Keratinocyte (primary cell): ENCODE data around the gene ATP2C1. TPM values are rescaled to one million over a fixed set of nuclear protein-coding genes. Genes with fewer than 3 reads are reported as not detected.

Experiments used
- DNase-seq: peaks from one replicate; pipeline ENCODE4 v3.0.0-alpha.2; 2011; ENCODE audit warnings: low read depth, missing footprints, low spot score
- FAIRE-seq: peaks from 2 replicates; lab custom pipeline; 2011; peaks lifted over from hg19 to GRCh38; lab: Jason Lieb, UNC
- H2AFZ ChIP-seq: 2 replicates; pipeline ENCODE4 v1.6.0; 2012; ENCODE audit warnings: low read length, control low read depth, inconsistent platforms; ENCODE audit not compliant: control insufficient read depth
- H3K27ac ChIP-seq: 2 replicates; pipeline ENCODE4 v1.5.1; 2011; ENCODE audit warnings: low read length; ENCODE audit not compliant: control insufficient read depth, insufficient read depth
- H3K27me3 ChIP-seq: 3 replicates; pipeline ENCODE4 v1.6.0; 2011; ENCODE audit warnings: low read length; ENCODE audit not compliant: control insufficient read depth, insufficient read depth; ENCODE audit errors: extremely low read depth
- H3K36me3 ChIP-seq, 2 experiments: 2 replicates in 1 of 2; 3 replicates in 1 of 2; pipeline ENCODE4 v1.5.1; 2011; ENCODE audit warnings: low read length in 2 of 2, mild to moderate bottlenecking in 1 of 2; ENCODE audit not compliant: control insufficient read depth in 2 of 2, insufficient read depth in 2 of 2; ENCODE audit errors: extremely low read depth in 1 of 2
- H3K4me1 ChIP-seq: 3 replicates; pipeline ENCODE4 v1.5.1; 2011; ENCODE audit warnings: low read length; ENCODE audit not compliant: control insufficient read depth, insufficient read depth; ENCODE audit errors: extremely low read depth
- H3K4me2 ChIP-seq: 3 replicates; pipeline ENCODE4 v1.6.0; 2011; ENCODE audit warnings: low read depth, low read length; ENCODE audit not compliant: control insufficient read depth, insufficient read depth; ENCODE audit errors: extremely low read depth
- H3K4me3 ChIP-seq, 3 experiments: fragments of 200-600 bp in 1 of 3; sonication (generic) in 1 of 3; 2 replicates in 2 of 3; 3 replicates in 1 of 3; pipeline ENCODE4 v1.5.1; 2011 to 2016; ENCODE audit warnings: low read length in 3 of 3, mild to moderate bottlenecking in 3 of 3, control low read depth in 2 of 3, inconsistent platforms in 1 of 3, low read depth in 1 of 3, mixed read lengths in 1 of 3, mixed run types in 1 of 3, moderate library complexity in 1 of 3; ENCODE audit not compliant: control insufficient read depth in 2 of 3, insufficient read depth in 2 of 3; ENCODE audit errors: extremely low read depth in 1 of 3
- H3K79me2 ChIP-seq: 2 replicates; pipeline ENCODE4 v1.6.0; 2012; ENCODE audit warnings: low read length; ENCODE audit not compliant: control insufficient read depth, insufficient read depth
- H3K9ac ChIP-seq: 3 replicates; pipeline ENCODE4 v1.6.0; 2011; ENCODE audit warnings: low read length; ENCODE audit not compliant: control insufficient read depth, insufficient read depth; ENCODE audit errors: extremely low read depth
- H3K9me1 ChIP-seq: 3 replicates; pipeline ENCODE4 v1.6.0; 2011; ENCODE audit warnings: low read length; ENCODE audit not compliant: control insufficient read depth, insufficient read depth; ENCODE audit errors: extremely low read depth
- H3K9me3 ChIP-seq: 2 replicates; pipeline ENCODE4 v1.5.1; 2012; ENCODE audit warnings: low read depth, low read length; ENCODE audit not compliant: control insufficient read depth
- H4K20me1 ChIP-seq: 3 replicates; pipeline ENCODE4 v1.6.0; 2011; ENCODE audit warnings: low read length; ENCODE audit not compliant: control insufficient read depth, insufficient read depth; ENCODE audit errors: extremely low read depth
- EZH2 ChIP-seq: IDR thresholded peaks from one replicate; pipeline ENCODE4 v1.6.1; 2012; ENCODE audit warnings: inconsistent platforms, mild to moderate bottlenecking, low read length, moderate library complexity
- dilution Hi-C: fragments of 300-500 bp; cut with MboI; formaldehyde crosslinking; loops from one replicate; pipeline ENCODE4 v1.7.0; 2020; ENCODE audit warnings: low sequenced_read_pairs; ENCODE audit not compliant: extremely low pct_ligation_motif_present
- polyA plus RNA-seq, 5 experiments: library from polyadenylated mRNA; depleted of rRNA in 3 of 5; stranded (reverse) in 3 of 5; stranded (forward) in 1 of 5; unstranded in 1 of 5; fragments of >200 nt; gene quantifications; 1 replicate in 1 of 5; 2 replicates in 3 of 5; 3 replicates in 1 of 5; pipeline versions ENCODE4 v1.2.1 to v1.2.3, GENCODE V29; 2011 to 2012; ENCODE audit warnings: missing spikeins in 2 of 5, low read depth in 1 of 5, low replicate concordance in 1 of 5
- TF ChIP-seq, protein P1 (sequence below), 3 experiments: IDR thresholded peaks in 1 of 3; conservative IDR thresholded peaks in 1 of 3; optimal IDR thresholded peaks in 1 of 3; 2 replicates in 2 of 3; 3 replicates in 1 of 3; pipeline versions ENCODE3 to v1.5.1; 2011; ENCODE audit warnings: low read length in 3 of 3, mild to moderate bottlenecking in 3 of 3, moderate library complexity in 2 of 3, control low read depth in 1 of 3, inconsistent platforms in 1 of 3; ENCODE audit not compliant: insufficient read depth in 2 of 3; ENCODE audit errors: extremely low read depth in 1 of 3

ATP2C1 gene
- polyA plus RNA-seq, 1 donor (not counting 4 experiments of a cell fraction or from before 2014, with no cell fraction given), result 141 TPM

DNA sequence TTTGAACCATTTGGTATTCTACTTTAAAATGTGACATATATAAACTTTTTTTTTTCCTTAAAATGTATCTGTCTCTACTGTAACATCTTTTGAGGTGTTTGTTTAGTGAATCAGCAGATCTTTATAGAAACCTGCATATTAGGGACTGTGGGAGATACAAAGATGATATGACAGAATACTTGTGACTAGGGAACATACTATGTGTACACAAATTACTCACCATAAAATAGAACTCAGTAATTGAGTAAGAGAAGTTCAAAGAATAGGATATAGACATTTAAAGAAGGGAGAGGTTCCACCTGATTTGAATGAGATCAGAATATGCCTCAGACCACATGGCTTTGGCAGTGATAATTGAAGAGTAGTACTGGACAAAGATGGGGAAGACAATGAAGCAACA lies 47.9 kb downstream of the ATP2C1 start:
- FAIRE-seq (no peak), DNase-seq (no peak)
- Histone ChIP-seq H3K36me3 (peaks cover 5 to 9% of the 10 kb centered on the region in 2 experiments), H3K4me1 (no peaks in the 10 kb centered on the region), H3K9ac (no peak overlapping the region), H2AFZ (no peak overlapping the region), H3K4me3 (no peak overlapping the region), H3K27ac (no peak overlapping the region), H3K9me3 (no peaks in the 10 kb centered on the region), H3K27me3 (no peaks in the 10 kb centered on the region), H4K20me1 (no peaks in the 10 kb centered on the region), H3K79me2 (no peaks in the 10 kb centered on the region), H3K4me2 (no peak overlapping the region), H3K9me1 (no peaks in the 10 kb centered on the region)
- dilution Hi-C loops, result no loop called here
- TF ChIP-seq EZH2, result no peak
- TF ChIP-seq, protein P1, sequence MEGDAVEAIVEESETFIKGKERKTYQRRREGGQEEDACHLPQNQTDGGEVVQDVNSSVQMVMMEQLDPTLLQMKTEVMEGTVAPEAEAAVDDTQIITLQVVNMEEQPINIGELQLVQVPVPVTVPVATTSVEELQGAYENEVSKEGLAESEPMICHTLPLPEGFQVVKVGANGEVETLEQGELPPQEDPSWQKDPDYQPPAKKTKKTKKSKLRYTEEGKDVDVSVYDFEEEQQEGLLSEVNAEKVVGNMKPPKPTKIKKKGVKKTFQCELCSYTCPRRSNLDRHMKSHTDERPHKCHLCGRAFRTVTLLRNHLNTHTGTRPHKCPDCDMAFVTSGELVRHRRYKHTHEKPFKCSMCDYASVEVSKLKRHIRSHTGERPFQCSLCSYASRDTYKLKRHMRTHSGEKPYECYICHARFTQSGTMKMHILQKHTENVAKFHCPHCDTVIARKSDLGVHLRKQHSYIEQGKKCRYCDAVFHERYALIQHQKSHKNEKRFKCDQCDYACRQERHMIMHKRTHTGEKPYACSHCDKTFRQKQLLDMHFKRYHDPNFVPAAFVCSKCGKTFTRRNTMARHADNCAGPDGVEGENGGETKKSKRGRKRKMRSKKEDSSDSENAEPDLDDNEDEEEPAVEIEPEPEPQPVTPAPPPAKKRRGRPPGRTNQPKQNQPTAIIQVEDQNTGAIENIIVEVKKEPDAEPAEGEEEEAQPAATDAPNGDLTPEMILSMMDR (optimal IDR thresholded peaks at IDR 0.05 in 1 of 3, IDR thresholded peaks at IDR 0.05 in 1 of 3, conservative IDR thresholded peaks at IDR 0.05 in 1 of 3; ENCODE audit: extremely low read depth in 1 of 3, insufficient read depth in 2 of 3, low read length in 3 of 3), result no peak

DNA sequence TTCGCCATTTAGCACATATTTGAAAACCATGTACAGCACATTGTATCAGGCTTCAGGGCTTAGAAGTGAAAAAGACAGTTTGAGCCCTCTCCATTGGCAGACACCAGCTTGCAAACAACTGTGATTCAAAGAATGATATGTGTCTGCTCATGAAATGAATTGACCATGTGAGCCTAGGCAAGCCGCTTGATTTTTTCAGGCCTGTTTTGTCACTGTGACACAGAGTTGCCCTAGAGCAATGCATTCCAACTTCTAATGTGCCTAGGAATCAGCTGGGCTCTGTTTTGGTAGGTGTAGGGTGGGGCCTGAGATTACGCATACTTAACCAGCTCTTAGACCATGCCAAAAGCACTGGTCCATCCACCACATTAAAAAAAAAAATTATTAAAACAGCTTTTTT lies 53.0 kb downstream of the ATP2C1 start:
- H3K9me3 ChIP-seq, result no peaks in the 10 kb centered on the region
- no peak overlapping the region for H2AFZ ChIP-seq
- H3K36me3 ChIP-seq, result peaks cover 2 to 13% of the 10 kb centered on the region in 2 experiments
- H3K4me3 ChIP-seq, result no peak overlapping the region
- H3K4me1 ChIP-seq, result no peaks in the 10 kb centered on the region
- no peak for FAIRE-seq
- no peaks in the 10 kb centered on the region for H3K9me1 ChIP-seq
- H3K27me3 ChIP-seq, result no peaks in the 10 kb centered on the region
- no peak overlapping the region for H3K9ac ChIP-seq
- H4K20me1 ChIP-seq, result no peaks in the 10 kb centered on the region
- peak; percentile 35 for DNase-seq
- H3K4me2 ChIP-seq, result no peak overlapping the region
- TF ChIP-seq, protein P1 (optimal IDR thresholded peaks at IDR 0.05 in 1 of 3, IDR thresholded peaks at IDR 0.05 in 1 of 3, conservative IDR thresholded peaks at IDR 0.05 in 1 of 3; ENCODE audit: extremely low read depth in 1 of 3, insufficient read depth in 2 of 3, low read length in 3 of 3), result no peak
- no peak for TF ChIP-seq EZH2
- dilution Hi-C loops, result no loop called here
- no peak overlapping the region for H3K27ac ChIP-seq
- H3K79me2 ChIP-seq, result no peaks in the 10 kb centered on the region
